Measurements from ENCODE around the gene PNPLA5.
A peak's percentile ranks its signal among the peaks of the same experiment; 100 is the strongest.

The PNPLA5 gene

DNA sequence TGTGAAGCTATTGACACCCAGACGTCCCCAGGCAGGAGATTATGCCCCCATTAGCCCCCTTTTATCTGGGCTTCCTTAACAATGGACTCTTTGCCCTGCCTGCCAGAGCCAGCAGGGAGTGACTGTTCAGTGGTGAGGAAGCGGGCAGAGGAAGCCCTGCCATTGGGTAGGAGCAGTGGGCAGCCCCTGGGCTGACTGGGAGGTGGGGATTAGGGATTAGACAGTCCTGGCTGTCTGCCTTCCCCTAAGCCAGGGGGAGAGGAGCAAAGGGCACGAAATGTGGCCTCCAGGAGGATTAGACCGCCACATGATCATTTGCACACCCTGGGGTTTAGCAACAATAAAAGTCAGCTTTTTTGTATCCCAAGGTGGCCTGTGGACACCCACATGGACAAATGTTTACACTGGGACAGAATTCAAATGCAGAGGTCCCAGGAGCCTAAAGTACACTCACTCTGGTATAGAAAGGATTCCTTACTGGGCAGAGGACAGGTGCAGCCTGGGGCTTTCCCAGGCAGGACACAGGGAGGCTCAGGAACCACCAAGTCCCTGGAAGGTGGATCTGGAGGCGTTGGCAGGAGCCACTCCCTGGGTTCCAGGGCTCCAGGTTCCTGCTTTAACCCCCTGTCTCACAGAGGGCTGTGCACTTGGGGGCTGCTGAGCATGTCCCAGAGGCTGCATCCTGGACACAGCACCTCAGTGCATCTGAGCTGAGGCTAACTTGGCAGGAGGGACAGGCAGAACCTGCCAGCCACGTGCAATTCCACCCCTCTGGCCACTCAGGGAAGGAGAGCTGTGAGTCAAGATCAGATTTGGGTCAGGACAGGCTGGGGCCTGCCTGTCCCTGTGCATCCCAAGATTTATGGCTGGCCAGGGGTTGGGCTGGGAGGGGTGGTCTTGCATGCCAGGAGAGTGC is 33.9 kb upstream of the PNPLA5 start:
- peak overlapping the region; percentile 66 for H3K4me3 ChIP-seq (ENCODE audit: low read depth, low read length)
- DNase-seq (ENCODE audit: low read depth, low spot score), result no peak
- in situ Hi-C loops (cut with HindIII; ENCODE audit: low sequenced_read_pairs), result no loop called here
- TF ChIP-seq, protein P1, sequence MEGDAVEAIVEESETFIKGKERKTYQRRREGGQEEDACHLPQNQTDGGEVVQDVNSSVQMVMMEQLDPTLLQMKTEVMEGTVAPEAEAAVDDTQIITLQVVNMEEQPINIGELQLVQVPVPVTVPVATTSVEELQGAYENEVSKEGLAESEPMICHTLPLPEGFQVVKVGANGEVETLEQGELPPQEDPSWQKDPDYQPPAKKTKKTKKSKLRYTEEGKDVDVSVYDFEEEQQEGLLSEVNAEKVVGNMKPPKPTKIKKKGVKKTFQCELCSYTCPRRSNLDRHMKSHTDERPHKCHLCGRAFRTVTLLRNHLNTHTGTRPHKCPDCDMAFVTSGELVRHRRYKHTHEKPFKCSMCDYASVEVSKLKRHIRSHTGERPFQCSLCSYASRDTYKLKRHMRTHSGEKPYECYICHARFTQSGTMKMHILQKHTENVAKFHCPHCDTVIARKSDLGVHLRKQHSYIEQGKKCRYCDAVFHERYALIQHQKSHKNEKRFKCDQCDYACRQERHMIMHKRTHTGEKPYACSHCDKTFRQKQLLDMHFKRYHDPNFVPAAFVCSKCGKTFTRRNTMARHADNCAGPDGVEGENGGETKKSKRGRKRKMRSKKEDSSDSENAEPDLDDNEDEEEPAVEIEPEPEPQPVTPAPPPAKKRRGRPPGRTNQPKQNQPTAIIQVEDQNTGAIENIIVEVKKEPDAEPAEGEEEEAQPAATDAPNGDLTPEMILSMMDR (IDR thresholded peaks at IDR 0.05; ENCODE audit: low read depth, low read length), result no peak

DNA sequence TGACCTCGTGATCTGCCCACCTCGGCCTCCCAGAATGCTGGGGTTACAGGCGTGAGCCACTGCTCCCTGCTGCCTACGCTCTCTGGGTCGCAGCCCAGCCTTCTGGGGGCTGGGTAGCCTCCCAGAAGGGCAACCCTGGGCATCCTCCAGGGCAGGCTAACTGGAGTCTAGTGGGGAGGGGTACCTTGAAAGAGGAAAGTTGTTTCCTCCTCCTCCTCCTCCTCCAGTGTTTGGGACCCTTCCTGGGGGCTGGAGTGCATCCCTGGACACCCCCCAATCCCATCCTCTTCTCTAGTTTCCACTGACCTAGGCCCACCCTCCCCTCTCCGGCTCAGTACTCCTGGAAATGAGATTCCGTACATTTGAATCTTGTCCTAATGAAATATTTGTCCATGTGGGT is 33.1 kb upstream of the PNPLA5 start:
- in situ Hi-C loops (cut with HindIII; ENCODE audit: low sequenced_read_pairs), result no loop called here
- no peak for DNase-seq (ENCODE audit: low read depth, low spot score)
- peak overlapping the region; percentile 66 for H3K4me3 ChIP-seq (ENCODE audit: low read depth, low read length)
- TF ChIP-seq, protein P1 (IDR thresholded peaks at IDR 0.05; ENCODE audit: low read depth, low read length), result no peak

DNA sequence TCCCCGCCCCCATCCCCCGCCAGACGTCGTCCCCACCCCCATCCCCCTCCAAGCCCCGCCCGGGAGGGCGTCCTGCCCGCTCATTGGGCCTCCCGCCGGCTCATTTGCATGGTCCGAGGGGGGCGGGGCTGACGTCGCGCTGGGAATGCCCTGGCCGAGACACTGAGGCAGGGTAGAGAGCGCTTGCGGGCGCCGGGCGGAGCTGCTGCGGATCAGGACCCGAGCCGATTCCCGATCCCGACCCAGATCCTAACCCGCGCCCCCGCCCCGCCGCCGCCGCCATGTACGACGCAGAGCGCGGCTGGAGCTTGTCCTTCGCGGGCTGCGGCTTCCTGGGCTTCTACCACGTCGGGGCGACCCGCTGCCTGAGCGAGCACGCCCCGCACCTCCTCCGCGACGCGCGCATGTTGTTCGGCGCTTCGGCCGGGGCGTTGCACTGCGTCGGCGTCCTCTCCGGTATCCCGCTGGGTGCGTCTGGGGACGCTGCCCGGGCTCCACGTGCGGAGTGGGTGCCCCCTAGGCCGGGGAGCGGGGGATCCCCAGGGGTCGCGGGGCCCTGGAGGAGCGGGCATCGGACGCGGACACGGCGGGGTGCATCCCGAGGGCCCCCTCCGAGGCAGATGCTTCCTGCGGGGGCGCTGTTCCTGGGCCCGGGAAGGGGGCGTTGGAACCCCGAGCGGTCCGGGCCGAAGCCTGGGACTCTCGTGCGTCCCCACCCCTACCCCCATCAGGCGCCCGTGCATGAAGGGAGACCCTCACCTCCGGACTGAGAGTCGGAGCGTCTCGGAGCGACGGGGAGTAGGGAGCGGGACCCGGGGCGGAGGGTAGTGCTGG is 32.0 kb upstream of the PNPLA5 start, which contains the start of gene PNPLA3:
Gene PNPLA3 (plus strand): TSS at position 175 of the 834 bp plus-strand sequence. CDS start 107 bp downstream, at position 282.
- TF ChIP-seq, protein P1 (IDR thresholded peaks at IDR 0.05; ENCODE audit: low read depth, low read length), result peak; percentile 40
- H3K4me3 ChIP-seq (ENCODE audit: low read depth, low read length), result peak within 1 kb of the TSS; percentile 66
- in situ Hi-C loops (cut with HindIII; ENCODE audit: low sequenced_read_pairs), result no loop called here
- DNase-seq (ENCODE audit: low read depth, low spot score), result peak; percentile 89

DNA sequence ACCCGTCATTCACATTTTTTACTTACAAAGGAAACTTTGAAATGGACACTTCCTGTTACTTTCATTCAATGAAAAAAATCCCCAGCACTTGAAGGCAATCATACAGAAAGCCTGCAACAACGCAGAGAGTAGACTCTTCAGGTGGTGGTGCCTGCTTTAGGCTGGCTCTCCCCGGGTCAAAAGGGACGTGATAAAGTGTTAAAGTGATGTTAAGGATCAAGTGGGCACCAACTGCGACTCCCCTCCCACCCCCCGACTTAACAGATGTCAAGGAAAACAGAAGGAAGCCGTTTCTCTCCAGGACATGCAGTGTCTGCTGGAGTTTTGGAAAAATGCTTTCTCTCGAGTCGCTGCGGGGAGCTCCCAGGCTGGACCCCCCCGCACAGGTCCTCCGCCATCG is 31.4 kb upstream of the PNPLA5 start:
- peak; percentile 48 for DNase-seq (ENCODE audit: low read depth, low spot score)
- in situ Hi-C loops (cut with HindIII; ENCODE audit: low sequenced_read_pairs), result no loop called here
- peak overlapping the region; percentile 39 for H3K4me3 ChIP-seq (ENCODE audit: low read depth, low read length)
- TF ChIP-seq, protein P1 (IDR thresholded peaks at IDR 0.05; ENCODE audit: low read depth, low read length), result no peak

DNA sequence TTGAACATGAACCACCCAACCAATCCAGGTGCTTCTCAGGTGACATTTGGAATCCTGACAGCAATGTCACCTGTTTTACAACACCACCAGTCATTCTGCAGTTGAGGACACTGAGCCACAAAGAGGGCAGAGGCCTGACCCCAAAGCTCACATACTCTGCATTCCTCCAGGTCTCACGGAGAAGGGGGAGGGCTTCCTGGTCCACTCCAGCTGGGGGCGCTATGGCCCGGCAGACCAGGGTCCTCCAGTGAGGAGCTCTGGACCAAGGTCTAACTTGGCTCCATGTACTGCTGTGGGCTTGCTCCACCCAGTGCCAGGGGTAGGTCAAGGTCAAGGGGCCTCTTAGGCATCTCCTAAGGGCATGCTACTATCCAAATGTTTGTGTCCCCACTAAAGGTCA is 30.3 kb upstream of the PNPLA5 start:
- DNase-seq (ENCODE audit: low read depth, low spot score), result no peak
- in situ Hi-C loops (cut with HindIII; ENCODE audit: low sequenced_read_pairs), result no loop called here
- TF ChIP-seq, protein P1 (IDR thresholded peaks at IDR 0.05; ENCODE audit: low read depth, low read length), result peak; percentile 29
- no peak overlapping the region for H3K4me3 ChIP-seq (ENCODE audit: low read depth, low read length)

DNA sequence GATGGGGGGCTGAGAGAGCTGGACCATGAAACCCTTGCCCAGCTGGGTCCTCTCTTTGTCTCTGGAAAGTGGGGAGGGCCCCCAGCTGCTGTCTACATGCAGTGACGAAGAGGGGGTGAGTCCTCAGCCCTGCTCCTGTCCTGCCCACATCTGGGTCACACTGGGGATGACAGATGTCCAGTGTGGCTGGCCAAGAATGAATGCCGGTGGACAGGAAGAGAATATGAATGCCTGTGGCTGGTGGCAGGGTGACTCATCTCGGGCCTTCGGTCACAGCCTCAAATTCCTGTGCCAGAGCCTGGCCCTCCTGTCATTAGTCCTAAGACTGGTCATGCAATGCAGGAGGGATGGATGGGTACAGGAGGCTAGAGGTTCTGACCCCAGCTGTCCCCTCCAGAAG is 29.6 kb upstream of the PNPLA5 start:
- DNase-seq (ENCODE audit: low read depth, low spot score), result peak; percentile 70

More for the DNA sequence above, 29.6 kb upstream of the PNPLA5 start:
- in situ Hi-C loops (cut with HindIII; ENCODE audit: low sequenced_read_pairs), result no loop called here
- no peak overlapping the region for H3K4me3 ChIP-seq (ENCODE audit: low read depth, low read length)
- TF ChIP-seq, protein P1 (IDR thresholded peaks at IDR 0.05; ENCODE audit: low read depth, low read length), result no peak

All from astrocyte of the spinal cord (primary cell).